GM12864 (cell line): Measurements from ENCODE around the gene ANKS4B.

Experiments used
- DNase-seq: peaks from one replicate; pipeline ENCODE4 v3.0.0-alpha.2; 2011; ENCODE audit warnings: low read depth
- H3K4me3 ChIP-seq: 2 replicates; pipeline ENCODE4 v1.5.1; 2011; ENCODE audit warnings: mild to moderate bottlenecking, low read depth, low read length, control low read depth
- CTCF ChIP-seq: IDR thresholded peaks from 2 replicates; pipeline ENCODE4 v1.5.1; 2011; ENCODE audit warnings: low read depth, mild to moderate bottlenecking, moderate library complexity, low read length, control low read depth, inconsistent platforms; ENCODE audit errors: missing control alignments

ANKS4B gene

GRCh38 chr16:21217121-21217520 lies 16.4 kb upstream of the ANKS4B start:
- H3K4me3 ChIP-seq: no peak overlapping the region
- no peak for DNase-seq
- TF ChIP-seq CTCF: no peak

DNA sequence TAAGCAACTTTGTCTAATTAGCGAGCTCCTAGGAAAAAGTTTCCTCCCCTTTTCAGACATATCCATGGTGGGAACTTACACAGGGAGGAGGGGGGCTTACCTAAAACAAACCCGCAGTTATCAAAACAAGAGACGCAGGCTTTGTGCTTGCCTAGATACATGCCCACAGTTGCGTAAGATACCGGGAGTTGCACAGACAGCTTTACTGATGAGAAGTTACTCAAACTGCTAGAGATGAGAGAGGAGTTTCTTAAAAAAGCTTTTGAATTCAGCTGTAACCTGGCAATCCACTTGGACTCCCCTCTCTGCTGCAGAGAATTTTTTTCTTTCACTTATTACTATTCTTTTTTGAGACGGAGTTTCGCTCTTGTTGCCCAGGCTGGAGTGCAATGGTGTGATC lies 15.3 kb upstream of the ANKS4B start:
- H3K4me3 ChIP-seq: no peak overlapping the region
- no peak for DNase-seq
- TF ChIP-seq CTCF: no peak

GRCh38 chr16:21219551-21219950 lies 13.9 kb upstream of the ANKS4B start:
- H3K4me3 ChIP-seq: no peak overlapping the region
- TF ChIP-seq CTCF: no peak
- DNase-seq: no peak

DNA sequence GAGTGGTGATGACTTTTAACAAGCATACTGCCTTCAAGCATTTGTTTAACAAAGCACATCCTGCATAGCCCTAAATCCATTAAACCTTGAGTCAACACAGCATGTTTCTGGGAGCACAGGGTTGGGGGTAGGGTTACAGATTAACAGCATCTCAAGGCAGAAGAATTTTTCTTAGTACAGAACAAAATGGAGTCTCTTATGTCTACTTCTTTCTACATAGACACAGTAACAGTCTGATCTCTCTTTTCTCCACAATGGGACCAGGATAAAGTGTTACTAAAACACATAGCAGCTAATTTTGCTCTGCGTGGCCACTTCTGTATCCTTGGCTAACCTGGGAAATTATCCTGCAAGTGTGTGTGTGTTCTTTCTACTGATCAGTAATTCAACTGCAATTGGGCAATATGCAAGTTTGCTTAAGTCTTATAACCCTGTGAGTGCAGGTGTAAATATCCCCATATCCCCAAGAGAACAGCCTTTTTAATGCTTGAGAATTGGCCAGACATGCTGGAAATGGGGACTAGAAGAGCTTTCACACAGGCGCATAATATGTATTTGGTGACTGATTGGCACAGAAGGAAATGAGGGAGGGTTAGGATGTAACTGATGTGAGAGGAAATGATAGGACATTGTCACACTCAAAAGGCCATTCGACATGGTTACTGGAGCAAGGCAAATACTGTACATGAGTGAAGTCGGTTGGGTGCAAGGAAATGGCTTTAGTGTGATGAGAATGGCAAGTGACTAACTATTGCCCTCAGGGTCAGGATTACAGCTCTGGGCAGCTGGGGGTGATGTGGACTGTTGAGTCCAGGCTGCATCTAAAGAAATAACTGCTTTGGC lies 10.8 kb upstream of the ANKS4B start:
- H3K4me3 ChIP-seq: no peak overlapping the region
- no peak for TF ChIP-seq CTCF
- no peak for DNase-seq

- no peak overlapping the region for H3K4me3 ChIP-seq
- no peak for DNase-seq
- no peak for TF ChIP-seq CTCF
These were observed 9.7 kb upstream of the ANKS4B start for GRCh38 chr16:21223787-21224186.

GRCh38 chr16:21224800-21225199 lies 8.7 kb upstream of the ANKS4B start:
- H3K4me3 ChIP-seq: no peak overlapping the region
- no peak for DNase-seq
- no peak for TF ChIP-seq CTCF

- no peak for TF ChIP-seq CTCF
- DNase-seq: no peak
- no peak overlapping the region for H3K4me3 ChIP-seq
These were observed 6.8 kb upstream of the ANKS4B start for GRCh38 chr16:21226749-21227148.
